Adrenal gland (tissue), 12 donors: ENCODE results near the gene LRRC14B. TPM values are rescaled to one million over a fixed set of nuclear protein-coding genes. Genes with fewer than 3 reads are reported as not detected.

ENCODE experiments used
- DNase-seq, 7 donors: peaks; one replicate each; pipeline ENCODE4 v3.0.0-alpha.2; 2019 to 2020
- H3K27ac ChIP-seq, 5 donors: fragments of 200-600 bp; sonication (generic) in 4 of 5; 1 replicate in 3 of 5; 2 replicates in 2 of 5; pipeline versions ENCODE4 v1.5.1 to v1.8.0; 2016 to 2020; ENCODE audit warnings: mild to moderate bottlenecking in 1 of 5
- H3K27me3 ChIP-seq: fragments of 200-600 bp; 2 replicates; pipeline ENCODE4 v1.8.0; 2021
- H3K36me3 ChIP-seq, 2 donors: fragments of 200-600 bp; replicated peaks in 1 of 2; 1 replicate in 1 of 2; 2 replicates in 1 of 2; pipeline versions ENCODE4 v1.5.1 to v1.8.0; 2018 to 2022
- H3K4me1 ChIP-seq, 2 donors: fragments of 200-600 bp; replicated peaks in 1 of 2; 1 replicate in 1 of 2; 2 replicates in 1 of 2; pipeline versions ENCODE4 v1.5.1 to v1.8.0; 2018 to 2021
- H3K4me3 ChIP-seq, 4 donors: fragments of 200-600 bp; sonication (generic) in 3 of 4; one replicate each; pipeline ENCODE4 v1.5.1; 2016 to 2018
- H3K9me3 ChIP-seq, 3 donors: fragments of 200-600 bp; sonication (generic) in 1 of 3; replicated peaks in 1 of 3; 1 replicate in 2 of 3; 2 replicates in 1 of 3; pipeline versions ENCODE4 v1.5.1 to v1.8.0; 2016 to 2021
- POLR2A ChIP-seq, 2 donors: fragments of 450-650 bp; IDR thresholded peaks; one replicate each; pipeline ENCODE4 v1.6.1; 2017; ENCODE audit warnings: antibody characterized with exemption in 2 of 2, mild to moderate bottlenecking in 2 of 2, moderate library complexity in 1 of 2
- WGBS, 4 donors: extraction: QIAGEN DNeasy Blood & Tissue Kit in 2 of 4; methylation state at CpG; one replicate each; pipeline versions ENCODE4 v1.1.5 to v1.1.7; 2013 to 2017; 5-methylcytosine and 5-hydroxymethylcytosine counted together
- intact Hi-C, 2 donors: fragments of 100-400 bp; cut with DNase I; formaldehyde crosslinking; loops; one replicate each; pipeline versions ENCODE4 v1.14.1 to v1.15.0; 2022 to 2023
- polyA plus RNA-seq, 3 donors: library from polyadenylated mRNA; stranded (reverse); fragments of 200-250 nt in 2 of 3; fragments of 350-450 nt in 1 of 3; fragmentation: Illumina TruSeq in 1 of 3; extraction: RNeasy Lipid Tissue Mini Kit (QIAGEN cat#74804) in 1 of 3; gene quantifications; one replicate each; pipeline ENCODE4 v1.2.3, GENCODE V29; 2013 to 2014
- total RNA-seq, 9 donors: library from RNA; depleted of rRNA in 4 of 9; stranded (reverse); fragments of >200 nt in 4 of 9; fragments of 120-200 nt in 1 of 9; fragmentation: NEBNext Ultra II Directional in 1 of 9; extraction: Animal tissue kit (Norgen Biotek cat#: 25700) in 1 of 9; gene quantifications; one replicate each; pipeline versions ENCODE4 v1.1.0 to v1.2.4, GENCODE V29; 2013 to 2023
- TF ChIP-seq, protein P1 (sequence below), 6 experiments: fragments of 450-650 bp in 4 of 6; fragments of 200-600 bp in 2 of 6; sonication (generic) in 1 of 6; IDR thresholded peaks; 1 replicate in 5 of 6; 2 replicates in 1 of 6; pipeline versions ENCODE4 v1.5.1 to v1.8.0; 2016 to 2021; ENCODE audit warnings: antibody characterized with exemption in 6 of 6, mild to moderate bottlenecking in 2 of 6, moderate library complexity in 1 of 6
- donor health status: healthy with polysubstance abuse.
- donor health status: Bipolar disorder and iron deficiency.
- donor health status: DM: yes; HTN: yes; CAD: no.
- donor health status: DM: no; HTN: no; CAD: no.
- donor health status: DM: no; HTN: no; CAD: no.
- donor health status: DM: yes; HTN: yes; CAD: no.

The LRRC14B gene
- total and polyA plus RNA-seq, 12 donors = 0.11 TPM; not detected in 11

DNA sequence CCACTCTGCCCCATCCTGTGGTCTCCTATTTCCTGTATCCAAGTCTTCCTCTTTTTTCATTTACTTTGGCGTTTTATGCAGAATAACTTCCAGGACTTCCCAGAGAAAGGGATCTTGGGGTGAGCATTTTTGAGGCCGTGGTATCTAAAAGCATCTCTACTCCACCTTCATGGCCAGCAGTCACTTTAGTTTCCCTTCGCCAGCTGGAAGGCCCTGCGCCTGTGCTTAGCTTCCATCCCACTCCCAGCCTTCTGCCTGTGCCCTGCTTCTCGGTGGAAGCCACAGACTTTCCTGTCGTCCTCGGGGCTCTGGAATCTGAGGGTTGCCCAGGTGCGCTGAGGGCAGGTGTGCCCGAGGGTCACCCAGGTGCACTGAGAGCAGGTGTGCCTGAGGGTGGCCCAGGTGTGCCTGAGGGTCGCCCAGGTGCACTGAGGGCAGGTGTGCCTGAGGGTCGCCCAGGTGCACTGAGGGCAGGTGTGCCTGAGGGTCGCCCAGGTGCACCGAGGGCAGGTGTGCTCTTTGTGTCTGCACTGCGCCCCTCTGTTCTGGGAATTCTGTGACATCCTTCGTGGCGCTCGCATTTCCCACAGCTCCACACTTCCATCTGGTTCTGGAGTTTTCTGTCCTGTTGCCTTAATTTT lies 32.4 kb upstream of the LRRC14B start:
- Histone ChIP-seq H3K4me3 (no peak overlapping the region), H3K36me3 (no peaks in the 10 kb centered on the region), H3K27me3 (no peaks in the 10 kb centered on the region), H3K27ac (no peak overlapping the region), H3K4me1 (no peaks in the 10 kb centered on the region), H3K9me3 (no peaks in the 10 kb centered on the region)
- TF ChIP-seq, protein P1, sequence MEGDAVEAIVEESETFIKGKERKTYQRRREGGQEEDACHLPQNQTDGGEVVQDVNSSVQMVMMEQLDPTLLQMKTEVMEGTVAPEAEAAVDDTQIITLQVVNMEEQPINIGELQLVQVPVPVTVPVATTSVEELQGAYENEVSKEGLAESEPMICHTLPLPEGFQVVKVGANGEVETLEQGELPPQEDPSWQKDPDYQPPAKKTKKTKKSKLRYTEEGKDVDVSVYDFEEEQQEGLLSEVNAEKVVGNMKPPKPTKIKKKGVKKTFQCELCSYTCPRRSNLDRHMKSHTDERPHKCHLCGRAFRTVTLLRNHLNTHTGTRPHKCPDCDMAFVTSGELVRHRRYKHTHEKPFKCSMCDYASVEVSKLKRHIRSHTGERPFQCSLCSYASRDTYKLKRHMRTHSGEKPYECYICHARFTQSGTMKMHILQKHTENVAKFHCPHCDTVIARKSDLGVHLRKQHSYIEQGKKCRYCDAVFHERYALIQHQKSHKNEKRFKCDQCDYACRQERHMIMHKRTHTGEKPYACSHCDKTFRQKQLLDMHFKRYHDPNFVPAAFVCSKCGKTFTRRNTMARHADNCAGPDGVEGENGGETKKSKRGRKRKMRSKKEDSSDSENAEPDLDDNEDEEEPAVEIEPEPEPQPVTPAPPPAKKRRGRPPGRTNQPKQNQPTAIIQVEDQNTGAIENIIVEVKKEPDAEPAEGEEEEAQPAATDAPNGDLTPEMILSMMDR (IDR thresholded peaks at IDR 0.05) = no peak
- TF ChIP-seq POLR2A (IDR thresholded peaks at IDR 0.05) = no peak
- 76 to 78% (median 77%) methylated on average over 10 to 17 of the region's 17 CpGs for WGBS, 4 donors
- peak in 3 of 7 donors; percentile 3 to 21 (median 7) for DNase-seq
- intact Hi-C loops = no loop called here

DNA sequence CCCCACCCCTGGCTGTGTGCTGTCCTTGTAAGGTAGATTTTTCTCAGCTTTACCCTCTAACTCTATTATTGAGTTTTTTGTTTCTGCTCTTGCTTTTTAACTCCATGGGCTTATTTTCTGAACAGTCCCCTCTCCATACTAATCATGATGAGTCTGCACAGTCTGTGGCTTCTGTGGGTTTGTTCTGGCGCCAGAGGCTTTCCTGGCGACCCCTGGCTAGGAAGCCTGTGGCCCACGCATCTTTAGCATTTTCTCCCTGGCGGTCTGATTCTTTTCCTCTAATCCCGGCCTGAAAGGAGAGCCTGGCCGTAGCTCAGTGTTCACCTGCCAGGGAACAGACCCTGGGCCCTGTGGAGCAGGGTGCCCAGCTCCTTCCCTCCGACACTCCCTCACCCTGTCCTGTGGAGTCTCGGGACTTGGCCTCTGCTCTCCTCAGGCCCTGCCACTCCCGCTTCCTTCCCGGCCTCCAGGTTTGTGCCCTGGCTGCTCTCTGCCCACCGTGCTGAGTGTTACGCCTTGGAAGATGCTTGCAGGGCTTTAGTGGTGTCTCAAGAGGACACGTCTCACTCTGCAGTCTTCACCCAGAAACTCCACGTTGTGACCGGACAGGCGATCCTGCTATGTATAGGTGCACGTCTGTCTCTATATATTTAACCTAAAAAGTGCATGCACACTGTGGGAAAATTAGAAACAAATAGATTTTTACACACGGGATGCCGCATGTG lies 31.7 kb upstream of the LRRC14B start:
- no peaks in the 10 kb centered on the region for H3K27me3 ChIP-seq
- peak in 2 of 7 donors; percentile 3 to 6 for DNase-seq
- no peaks in the 10 kb centered on the region for H3K36me3 ChIP-seq
- no peak overlapping the region for H3K4me3 ChIP-seq
- no peaks in the 10 kb centered on the region for H3K4me1 ChIP-seq
- intact Hi-C loops = no loop called here
- TF ChIP-seq, protein P1 (IDR thresholded peaks at IDR 0.05) = no peak
- no peak for TF ChIP-seq POLR2A (IDR thresholded peaks at IDR 0.05)
- H3K9me3 ChIP-seq = no peaks in the 10 kb centered on the region
- H3K27ac ChIP-seq = no peak overlapping the region
- 67 to 72% (median 70%) methylated on average over 19 of the region's 19 CpGs for WGBS, 4 donors

DNA sequence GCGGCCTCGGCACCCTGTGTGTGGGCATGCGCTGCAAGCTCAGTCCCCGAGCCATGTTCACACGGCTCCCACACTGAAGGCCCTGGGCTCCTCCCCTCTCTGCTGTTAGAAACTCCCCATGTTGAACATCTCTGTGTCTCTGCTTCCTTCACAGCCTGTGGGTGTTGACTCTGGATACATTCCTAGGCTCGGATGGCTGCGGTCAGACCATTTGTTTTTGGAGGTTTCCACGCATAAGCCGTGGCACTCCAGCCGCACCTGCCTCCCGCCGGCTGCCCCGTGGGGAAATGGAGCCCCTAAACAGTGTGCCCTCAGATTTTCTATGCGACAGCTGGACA lies 31.2 kb upstream of the LRRC14B start:
- TF ChIP-seq, protein P1 (IDR thresholded peaks at IDR 0.05) = no peak
- no peak for TF ChIP-seq POLR2A (IDR thresholded peaks at IDR 0.05)
- Histone ChIP-seq H3K4me3 (no peak overlapping the region), H3K27me3 (no peaks in the 10 kb centered on the region), H3K4me1 (no peaks in the 10 kb centered on the region), H3K36me3 (no peaks in the 10 kb centered on the region), H3K9me3 (no peaks in the 10 kb centered on the region), H3K27ac (no peak overlapping the region)
- peak in 2 of 7 donors; percentile 1 to 2 for DNase-seq
- intact Hi-C loops = no loop called here
- WGBS, 4 donors = 77 to 87% (median 82%) methylated on average over 14 of the region's 14 CpGs

DNA sequence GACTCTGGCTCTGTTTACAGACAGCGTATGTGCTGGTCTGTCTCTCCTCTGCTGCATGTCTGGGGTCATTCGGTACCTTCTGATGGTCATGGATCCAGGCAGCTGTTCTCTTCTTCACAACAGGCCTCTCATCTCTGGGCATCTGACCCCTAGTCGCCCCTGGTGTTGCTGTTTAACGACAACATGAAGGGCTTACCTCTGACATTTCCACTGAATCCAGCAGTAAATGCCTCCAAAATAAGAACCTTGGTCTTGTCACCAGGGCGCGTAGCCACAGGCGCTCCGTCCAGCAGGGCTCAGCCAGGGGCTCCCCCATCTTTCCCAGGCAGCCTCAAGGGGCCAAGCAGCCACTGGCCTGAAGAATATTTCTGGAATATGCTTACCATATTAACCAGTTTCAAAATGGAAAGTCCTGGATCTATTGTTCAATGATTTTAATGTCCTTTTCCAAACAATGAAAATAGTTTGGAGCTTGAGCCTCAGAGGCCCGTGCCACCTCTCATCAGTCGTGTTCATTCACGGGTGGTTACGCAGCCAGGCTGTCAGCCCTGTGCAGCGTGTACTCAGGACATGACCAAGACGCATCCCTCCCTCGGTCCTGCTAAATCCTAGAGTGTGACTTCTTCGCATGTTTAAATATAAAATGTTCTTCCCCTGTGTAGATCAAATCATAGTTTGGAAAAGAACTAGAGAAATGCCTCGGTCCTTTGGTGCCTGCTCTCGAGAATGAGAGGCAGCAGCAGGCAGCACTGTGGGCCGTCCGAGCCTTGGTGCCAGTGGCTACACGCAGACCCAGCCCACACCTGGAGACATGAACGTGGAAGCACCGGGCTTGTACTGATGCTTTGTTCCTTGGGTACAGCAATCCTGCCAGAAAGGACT lies 30.1 kb upstream of the LRRC14B start:
- H3K4me3 ChIP-seq = no peak overlapping the region
- peak in 3 of 7 donors; percentile 1 to 5 (median 3) for DNase-seq
- intact Hi-C loops = no loop called here
- no peaks in the 10 kb centered on the region for H3K36me3 ChIP-seq
- no peaks in the 10 kb centered on the region for H3K9me3 ChIP-seq
- 81 to 86% (median 84%) methylated on average over 17 to 23 of the region's 23 CpGs for WGBS, 4 donors
- no peaks in the 10 kb centered on the region for H3K27me3 ChIP-seq
- no peaks in the 10 kb centered on the region for H3K4me1 ChIP-seq
- H3K27ac ChIP-seq = no peak overlapping the region
- no peak for TF ChIP-seq POLR2A (IDR thresholded peaks at IDR 0.05)
- TF ChIP-seq, protein P1 (IDR thresholded peaks at IDR 0.05) = no peak
